Ishikawa (cell line): ENCODE results near the gene RPS25.

Experiments used
- CEBPB ChIP-seq: IDR thresholded peaks from 2 replicates; pipeline ENCODE4 v1.6.1; 2012
- CREB1 ChIP-seq: IDR thresholded peaks from 2 replicates; pipeline ENCODE4 v1.6.1; 2012; ENCODE audit warnings: low read depth
- EGR1 ChIP-seq: IDR thresholded peaks from 2 replicates; pipeline ENCODE4 v1.6.1; 2012
- EP300 ChIP-seq: IDR thresholded peaks from 2 replicates; pipeline ENCODE4 v1.6.1; 2012; ENCODE audit warnings: borderline replicate concordance
- FOXM1 ChIP-seq: IDR thresholded peaks from 2 replicates; pipeline ENCODE4 v1.6.1; 2012; ENCODE audit warnings: low read depth, borderline replicate concordance
- RAD21 ChIP-seq: IDR thresholded peaks from 2 replicates; pipeline ENCODE4 v1.6.1; 2012; ENCODE audit warnings: low read depth
- TAF1 ChIP-seq: IDR thresholded peaks from 2 replicates; pipeline ENCODE4 v1.6.1; 2012; ENCODE audit warnings: low read depth, mild to moderate bottlenecking
- TCF12 ChIP-seq: IDR thresholded peaks from 2 replicates; pipeline ENCODE4 v1.6.1; 2012; ENCODE audit warnings: low read depth
- TEAD4 ChIP-seq: IDR thresholded peaks from 2 replicates; pipeline ENCODE4 v1.6.1; 2012
- YY1 ChIP-seq: IDR thresholded peaks from 2 replicates; pipeline ENCODE4 v1.6.1; 2012; ENCODE audit warnings: low read depth
- ZBTB7A ChIP-seq: IDR thresholded peaks from 2 replicates; pipeline ENCODE4 v1.6.1; 2012; ENCODE audit warnings: low read depth
- TF ChIP-seq, protein P1 (sequence below): IDR thresholded peaks from 2 replicates; pipeline ENCODE4 v1.6.1; 2012; ENCODE audit warnings: low read depth, mild to moderate bottlenecking
- TF ChIP-seq, protein P2 (sequence below): IDR thresholded peaks from 2 replicates; pipeline ENCODE4 v1.6.1; 2012
- TF ChIP-seq, protein P3 (sequence below): IDR thresholded peaks from 2 replicates; pipeline ENCODE4 v1.6.1; 2012

DNA sequence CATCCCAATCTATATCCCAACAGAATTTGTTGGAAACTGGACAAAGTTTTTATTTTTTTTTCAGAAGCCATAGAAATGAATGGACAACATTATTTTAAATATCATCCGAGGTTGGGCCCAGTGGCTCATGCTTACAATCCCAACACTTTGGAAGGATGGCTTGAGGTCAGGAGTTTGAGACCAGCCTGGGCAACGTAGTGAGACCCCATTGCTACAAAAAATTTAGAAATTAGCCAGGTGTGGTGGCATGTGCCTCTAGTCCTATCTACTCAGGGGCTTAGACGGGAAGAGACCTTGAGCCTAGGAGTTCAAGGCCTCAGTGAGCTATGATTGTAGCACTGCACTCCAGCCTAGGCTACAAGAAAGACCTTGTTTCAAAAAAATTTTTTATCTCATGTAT, 16.7 kb upstream of the RPS25 start:
- TF ChIP-seq TAF1, result no peak
- no peak for TF ChIP-seq RAD21
- no peak for TF ChIP-seq EP300
- TF ChIP-seq, protein P1, sequence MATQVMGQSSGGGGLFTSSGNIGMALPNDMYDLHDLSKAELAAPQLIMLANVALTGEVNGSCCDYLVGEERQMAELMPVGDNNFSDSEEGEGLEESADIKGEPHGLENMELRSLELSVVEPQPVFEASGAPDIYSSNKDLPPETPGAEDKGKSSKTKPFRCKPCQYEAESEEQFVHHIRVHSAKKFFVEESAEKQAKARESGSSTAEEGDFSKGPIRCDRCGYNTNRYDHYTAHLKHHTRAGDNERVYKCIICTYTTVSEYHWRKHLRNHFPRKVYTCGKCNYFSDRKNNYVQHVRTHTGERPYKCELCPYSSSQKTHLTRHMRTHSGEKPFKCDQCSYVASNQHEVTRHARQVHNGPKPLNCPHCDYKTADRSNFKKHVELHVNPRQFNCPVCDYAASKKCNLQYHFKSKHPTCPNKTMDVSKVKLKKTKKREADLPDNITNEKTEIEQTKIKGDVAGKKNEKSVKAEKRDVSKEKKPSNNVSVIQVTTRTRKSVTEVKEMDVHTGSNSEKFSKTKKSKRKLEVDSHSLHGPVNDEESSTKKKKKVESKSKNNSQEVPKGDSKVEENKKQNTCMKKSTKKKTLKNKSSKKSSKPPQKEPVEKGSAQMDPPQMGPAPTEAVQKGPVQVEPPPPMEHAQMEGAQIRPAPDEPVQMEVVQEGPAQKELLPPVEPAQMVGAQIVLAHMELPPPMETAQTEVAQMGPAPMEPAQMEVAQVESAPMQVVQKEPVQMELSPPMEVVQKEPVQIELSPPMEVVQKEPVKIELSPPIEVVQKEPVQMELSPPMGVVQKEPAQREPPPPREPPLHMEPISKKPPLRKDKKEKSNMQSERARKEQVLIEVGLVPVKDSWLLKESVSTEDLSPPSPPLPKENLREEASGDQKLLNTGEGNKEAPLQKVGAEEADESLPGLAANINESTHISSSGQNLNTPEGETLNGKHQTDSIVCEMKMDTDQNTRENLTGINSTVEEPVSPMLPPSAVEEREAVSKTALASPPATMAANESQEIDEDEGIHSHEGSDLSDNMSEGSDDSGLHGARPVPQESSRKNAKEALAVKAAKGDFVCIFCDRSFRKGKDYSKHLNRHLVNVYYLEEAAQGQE, result no peak
- TF ChIP-seq CEBPB, result no peak
- TF ChIP-seq TEAD4, result no peak
- no peak for TF ChIP-seq YY1
- no peak for TF ChIP-seq EGR1
- no peak for TF ChIP-seq TCF12
- TF ChIP-seq, protein P2, sequence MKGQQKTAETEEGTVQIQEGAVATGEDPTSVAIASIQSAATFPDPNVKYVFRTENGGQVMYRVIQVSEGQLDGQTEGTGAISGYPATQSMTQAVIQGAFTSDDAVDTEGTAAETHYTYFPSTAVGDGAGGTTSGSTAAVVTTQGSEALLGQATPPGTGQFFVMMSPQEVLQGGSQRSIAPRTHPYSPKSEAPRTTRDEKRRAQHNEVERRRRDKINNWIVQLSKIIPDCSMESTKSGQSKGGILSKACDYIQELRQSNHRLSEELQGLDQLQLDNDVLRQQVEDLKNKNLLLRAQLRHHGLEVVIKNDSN, result no peak
- no peak for TF ChIP-seq CREB1
- TF ChIP-seq, protein P3, sequence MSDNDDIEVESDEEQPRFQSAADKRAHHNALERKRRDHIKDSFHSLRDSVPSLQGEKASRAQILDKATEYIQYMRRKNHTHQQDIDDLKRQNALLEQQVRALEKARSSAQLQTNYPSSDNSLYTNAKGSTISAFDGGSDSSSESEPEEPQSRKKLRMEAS, result no peak
- no peak for TF ChIP-seq FOXM1
- TF ChIP-seq ZBTB7A, result no peak
